Prostate gland (tissue), 2 donors: ENCODE data around the gene ADORA3.

Experiments used
- POLR2AphosphoS5 ChIP-seq: sonication (generic); formaldehyde crosslinking; IDR thresholded peaks from one replicate; pipeline ENCODE4 v1.6.1; 2017; ENCODE audit warnings: antibody characterized with exemption
- TF ChIP-seq, protein P1 (sequence below), 4 experiments: fragments of 200-600 bp in 2 of 4; fragments of 450-650 bp in 2 of 4; sonication (generic) in 2 of 4; IDR thresholded peaks; 1 replicate in 3 of 4; 2 replicates in 1 of 4; pipeline ENCODE4 v1.5.1; 2016 to 2019; ENCODE audit warnings: antibody characterized with exemption in 4 of 4, mild to moderate bottlenecking in 2 of 4, moderate library complexity in 2 of 4

DNA sequence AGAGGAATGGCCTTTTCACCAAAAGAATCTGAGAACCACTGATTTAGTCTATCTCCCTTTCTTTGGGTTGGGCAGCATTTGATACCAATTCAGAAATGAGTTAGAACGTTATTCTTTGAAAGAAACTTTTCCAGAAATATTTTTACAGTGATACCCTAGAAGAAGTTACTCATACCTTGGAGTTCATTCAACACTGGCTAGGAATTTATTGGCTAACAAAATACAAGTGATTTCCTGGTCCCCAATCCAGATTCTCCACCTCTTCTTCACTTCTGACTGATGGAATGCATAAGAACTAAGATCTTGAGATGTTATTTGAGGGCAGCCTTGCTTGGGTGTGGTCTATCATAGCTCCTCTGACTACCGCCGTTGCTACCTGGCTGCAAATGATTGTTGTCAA, 20.3 kb downstream of the ADORA3 start:
- TF ChIP-seq, protein P1, sequence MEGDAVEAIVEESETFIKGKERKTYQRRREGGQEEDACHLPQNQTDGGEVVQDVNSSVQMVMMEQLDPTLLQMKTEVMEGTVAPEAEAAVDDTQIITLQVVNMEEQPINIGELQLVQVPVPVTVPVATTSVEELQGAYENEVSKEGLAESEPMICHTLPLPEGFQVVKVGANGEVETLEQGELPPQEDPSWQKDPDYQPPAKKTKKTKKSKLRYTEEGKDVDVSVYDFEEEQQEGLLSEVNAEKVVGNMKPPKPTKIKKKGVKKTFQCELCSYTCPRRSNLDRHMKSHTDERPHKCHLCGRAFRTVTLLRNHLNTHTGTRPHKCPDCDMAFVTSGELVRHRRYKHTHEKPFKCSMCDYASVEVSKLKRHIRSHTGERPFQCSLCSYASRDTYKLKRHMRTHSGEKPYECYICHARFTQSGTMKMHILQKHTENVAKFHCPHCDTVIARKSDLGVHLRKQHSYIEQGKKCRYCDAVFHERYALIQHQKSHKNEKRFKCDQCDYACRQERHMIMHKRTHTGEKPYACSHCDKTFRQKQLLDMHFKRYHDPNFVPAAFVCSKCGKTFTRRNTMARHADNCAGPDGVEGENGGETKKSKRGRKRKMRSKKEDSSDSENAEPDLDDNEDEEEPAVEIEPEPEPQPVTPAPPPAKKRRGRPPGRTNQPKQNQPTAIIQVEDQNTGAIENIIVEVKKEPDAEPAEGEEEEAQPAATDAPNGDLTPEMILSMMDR (IDR thresholded peaks at IDR 0.05): no peak
- no peak for TF ChIP-seq POLR2AphosphoS5
